LNCaP clone FGC (cell line): ENCODE results near the gene PRLHR.

Experiments
- DNase-seq: peaks from one replicate; pipeline ENCODE4 v3.0.0-alpha.2; 2011; ENCODE audit warnings: low read depth
- H3K4me3 ChIP-seq: 2 replicates; pipeline ENCODE4 v1.5.1; 2011; ENCODE audit warnings: mild to moderate bottlenecking, low read depth, low read length, control low read depth
- TF ChIP-seq, protein P1 (sequence below): IDR thresholded peaks from 2 replicates; pipeline ENCODE4 v1.5.1; 2012; ENCODE audit warnings: mild to moderate bottlenecking; ENCODE audit not compliant: control insufficient read depth, insufficient read depth; ENCODE audit errors: extremely low read depth

Gene PRLHR

DNA sequence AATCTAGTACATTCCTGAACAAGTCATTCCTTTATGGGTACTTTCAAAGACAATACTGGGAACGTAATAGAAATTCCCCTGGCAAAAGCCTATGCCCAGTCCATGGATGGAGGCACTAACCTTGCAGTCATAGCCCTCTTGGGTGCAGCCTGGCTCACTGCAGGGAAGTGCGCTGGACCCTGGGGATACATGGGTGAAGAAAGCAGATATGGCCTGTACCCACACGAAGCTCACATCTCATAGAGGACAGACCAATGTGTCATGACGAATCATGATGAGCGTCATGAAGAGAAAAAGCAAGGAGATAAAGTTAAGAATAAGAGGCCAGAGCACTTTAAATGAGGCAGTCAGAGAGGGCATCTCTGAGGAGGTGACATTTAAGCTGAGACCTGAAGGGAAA, 11.8 kb downstream of the PRLHR start:
- no peak overlapping the region for H3K4me3 ChIP-seq
- no peak for DNase-seq
- TF ChIP-seq, protein P1, sequence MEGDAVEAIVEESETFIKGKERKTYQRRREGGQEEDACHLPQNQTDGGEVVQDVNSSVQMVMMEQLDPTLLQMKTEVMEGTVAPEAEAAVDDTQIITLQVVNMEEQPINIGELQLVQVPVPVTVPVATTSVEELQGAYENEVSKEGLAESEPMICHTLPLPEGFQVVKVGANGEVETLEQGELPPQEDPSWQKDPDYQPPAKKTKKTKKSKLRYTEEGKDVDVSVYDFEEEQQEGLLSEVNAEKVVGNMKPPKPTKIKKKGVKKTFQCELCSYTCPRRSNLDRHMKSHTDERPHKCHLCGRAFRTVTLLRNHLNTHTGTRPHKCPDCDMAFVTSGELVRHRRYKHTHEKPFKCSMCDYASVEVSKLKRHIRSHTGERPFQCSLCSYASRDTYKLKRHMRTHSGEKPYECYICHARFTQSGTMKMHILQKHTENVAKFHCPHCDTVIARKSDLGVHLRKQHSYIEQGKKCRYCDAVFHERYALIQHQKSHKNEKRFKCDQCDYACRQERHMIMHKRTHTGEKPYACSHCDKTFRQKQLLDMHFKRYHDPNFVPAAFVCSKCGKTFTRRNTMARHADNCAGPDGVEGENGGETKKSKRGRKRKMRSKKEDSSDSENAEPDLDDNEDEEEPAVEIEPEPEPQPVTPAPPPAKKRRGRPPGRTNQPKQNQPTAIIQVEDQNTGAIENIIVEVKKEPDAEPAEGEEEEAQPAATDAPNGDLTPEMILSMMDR = no peak

GRCh38 chr10:118582511-118582910, 12.9 kb downstream of the PRLHR start:
- no peak for DNase-seq
- H3K4me3 ChIP-seq = no peak overlapping the region
- TF ChIP-seq, protein P1 = no peak

GRCh38 chr10:118581340-118581739, 14.1 kb downstream of the PRLHR start:
- no peak overlapping the region for H3K4me3 ChIP-seq
- peak; percentile 82 for DNase-seq
- TF ChIP-seq, protein P1 = no peak

GRCh38 chr10:118580702-118581101, 14.7 kb downstream of the PRLHR start:
- no peak for DNase-seq
- TF ChIP-seq, protein P1 = no peak
- no peak overlapping the region for H3K4me3 ChIP-seq

- no peak for DNase-seq
- TF ChIP-seq, protein P1 = no peak
- H3K4me3 ChIP-seq = no peak overlapping the region
Measured at GRCh38 chr10:118573512-118573911, 21.9 kb downstream of the PRLHR start.

GRCh38 chr10:118572256-118573041, 23.0 kb downstream of the PRLHR start:
- H3K4me3 ChIP-seq = no peak overlapping the region
- no peak for DNase-seq
- TF ChIP-seq, protein P1 = no peak

- H3K4me3 ChIP-seq = no peak overlapping the region
- DNase-seq = no peak
- TF ChIP-seq, protein P1 = no peak
Measured at GRCh38 chr10:118571123-118571522, 24.3 kb downstream of the PRLHR start.
